ENCODE results near the gene TTC7B. TPM values are rescaled to one million over a fixed set of nuclear protein-coding genes. Genes with fewer than 3 reads are reported as not detected.

The TTC7B gene
- total RNA-seq, 2 donors from 2014 or later = 5.2 to 10.2 TPM

GRCh38 chr14:90616313-90616712 lies 199.9 kb downstream of the TTC7B start:
- Mint-ChIP-seq H3K27me3 (no peaks in the 10 kb centered on the region), H3K4me1 (no peaks in the 10 kb centered on the region), H3K36me3 (ENCODE audit: low read depth) (no peaks in the 10 kb centered on the region), H3K4me3 (no peak overlapping the region), H3K9me3 (no peaks in the 10 kb centered on the region), H3K27ac (no peak overlapping the region)
- ATAC-seq (replicated peaks) = no peak

DNA sequence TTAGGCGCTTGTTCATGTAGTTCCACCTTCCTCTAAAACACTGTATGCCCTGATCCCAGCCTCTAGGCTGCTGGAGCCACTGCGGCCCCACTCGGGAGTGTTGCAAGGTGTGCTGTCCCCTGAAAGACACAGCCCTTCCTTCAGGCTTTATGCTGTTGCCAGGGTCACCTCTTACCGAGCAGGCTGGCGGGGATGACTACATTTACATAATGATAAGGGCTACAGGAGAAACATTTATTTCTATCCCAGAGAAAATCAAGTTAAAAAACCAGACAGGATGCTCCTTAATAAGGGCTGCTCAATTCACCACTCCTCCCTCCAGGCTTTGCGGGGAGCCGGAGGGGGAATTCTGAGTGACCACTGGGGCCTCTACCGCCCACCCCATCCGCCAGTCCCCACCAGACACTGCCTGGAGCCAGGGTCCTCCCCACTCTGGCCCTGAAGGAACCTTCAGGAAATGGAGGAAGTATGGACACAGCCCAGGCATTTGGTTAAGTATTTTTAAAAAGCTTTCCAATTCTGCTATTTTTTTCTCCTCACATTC lies 200.6 kb downstream of the TTC7B start:
- no peaks in the 10 kb centered on the region for H3K36me3 Mint-ChIP-seq (ENCODE audit: low read depth)
- H3K4me1 Mint-ChIP-seq = no peaks in the 10 kb centered on the region
- H3K27ac Mint-ChIP-seq = no peak overlapping the region
- H3K9me3 Mint-ChIP-seq = no peaks in the 10 kb centered on the region
- H3K4me3 Mint-ChIP-seq = no peak overlapping the region
- no peak for ATAC-seq (replicated peaks)
- H3K27me3 Mint-ChIP-seq = no peaks in the 10 kb centered on the region

- Mint-ChIP-seq H3K27ac (no peak overlapping the region), H3K36me3 (ENCODE audit: low read depth) (no peaks in the 10 kb centered on the region), H3K9me3 (no peaks in the 10 kb centered on the region), H3K27me3 (no peaks in the 10 kb centered on the region), H3K4me1 (no peaks in the 10 kb centered on the region), H3K4me3 (no peak overlapping the region)
- ATAC-seq (replicated peaks) = no peak
Measured at GRCh38 chr14:90614696-90615516, 201.3 kb downstream of the TTC7B start.

- Mint-ChIP-seq H3K9me3 (no peaks in the 10 kb centered on the region), H3K27ac (no peak overlapping the region), H3K4me1 (no peaks in the 10 kb centered on the region), H3K4me3 (no peak overlapping the region), H3K27me3 (no peaks in the 10 kb centered on the region), H3K36me3 (ENCODE audit: low read depth) (no peaks in the 10 kb centered on the region)
- no peak for ATAC-seq (replicated peaks)
Measured at GRCh38 chr14:90613997-90614396, 202.2 kb downstream of the TTC7B start.

DNA sequence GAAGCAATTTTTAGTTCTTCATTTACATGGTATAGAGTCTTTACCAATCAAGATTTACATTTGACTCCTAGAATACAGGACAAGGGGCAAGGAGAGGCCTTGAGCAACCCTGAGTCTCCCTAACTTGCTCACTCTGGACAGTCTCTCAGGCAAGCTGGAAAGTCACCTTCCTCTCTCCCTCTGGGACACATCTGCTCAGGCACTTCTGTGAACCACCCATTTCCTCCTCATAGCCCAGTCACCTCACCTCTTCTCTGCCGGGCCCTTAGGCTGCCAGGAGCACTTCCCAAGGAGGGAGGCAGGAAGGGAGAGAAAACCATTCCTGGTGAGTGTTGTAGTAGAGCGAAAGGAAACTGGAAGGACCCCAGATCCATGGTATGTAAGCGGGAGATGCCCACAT lies 202.8 kb downstream of the TTC7B start:
- no peak overlapping the region for H3K4me3 Mint-ChIP-seq
- no peaks in the 10 kb centered on the region for H3K27me3 Mint-ChIP-seq
- peaks cover under 1% of the 10 kb centered on the region for H3K4me1 Mint-ChIP-seq
- ATAC-seq (replicated peaks) = no peak
- H3K36me3 Mint-ChIP-seq (ENCODE audit: low read depth) = no peaks in the 10 kb centered on the region
- H3K9me3 Mint-ChIP-seq = no peaks in the 10 kb centered on the region
- no peak overlapping the region for H3K27ac Mint-ChIP-seq

DNA sequence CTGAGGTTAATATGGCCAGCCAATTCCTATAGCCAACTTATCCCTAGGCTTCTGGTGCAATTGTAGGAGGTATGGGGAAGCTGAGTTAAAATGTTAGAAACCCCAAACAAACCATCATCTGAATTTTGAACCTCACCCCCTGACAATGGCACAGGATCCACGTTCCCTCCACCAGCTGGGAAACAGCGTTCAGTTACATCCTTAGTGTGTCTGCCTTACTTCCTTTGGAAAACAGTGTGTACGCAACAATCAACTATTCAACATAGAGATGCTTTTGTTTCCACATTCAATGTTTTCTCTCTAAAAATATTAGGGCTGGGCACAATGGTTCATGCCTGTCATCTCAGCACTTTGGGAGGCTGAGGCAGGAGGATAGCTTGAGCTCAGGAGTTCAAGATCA lies 203.4 kb downstream of the TTC7B start:
- Mint-ChIP-seq H3K36me3 (ENCODE audit: low read depth) (no peaks in the 10 kb centered on the region), H3K4me3 (no peak overlapping the region), H3K9me3 (no peaks in the 10 kb centered on the region), H3K27ac (no peak overlapping the region), H3K4me1 (peaks cover 4% of the 10 kb centered on the region), H3K27me3 (no peaks in the 10 kb centered on the region)
- no peak for ATAC-seq (replicated peaks)

DNA sequence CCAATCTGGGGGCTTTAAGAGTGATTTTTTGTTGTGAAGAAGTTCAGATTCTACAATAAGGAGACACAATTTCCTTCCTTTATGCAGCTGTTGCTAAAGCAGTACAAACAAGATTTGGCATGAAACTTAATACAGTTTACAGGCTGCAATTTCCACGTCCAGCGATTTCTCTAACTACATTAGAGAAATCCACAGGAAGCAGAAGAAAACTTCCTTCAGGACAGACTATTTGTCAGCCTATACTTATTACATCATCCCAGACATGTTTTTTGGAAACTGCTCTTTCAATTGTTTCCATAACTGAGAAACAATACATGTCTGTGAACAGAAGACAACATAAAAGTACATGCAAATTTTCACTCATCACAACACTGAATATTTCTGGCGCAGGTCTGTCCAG lies 204.3 kb downstream of the TTC7B start:
- no peak overlapping the region for H3K27ac Mint-ChIP-seq
- no peaks in the 10 kb centered on the region for H3K36me3 Mint-ChIP-seq (ENCODE audit: low read depth)
- ATAC-seq (replicated peaks) = no peak
- no peaks in the 10 kb centered on the region for H3K9me3 Mint-ChIP-seq
- H3K4me1 Mint-ChIP-seq = peaks cover 4% of the 10 kb centered on the region
- peaks cover 4% of the 10 kb centered on the region for H3K27me3 Mint-ChIP-seq
- H3K4me3 Mint-ChIP-seq = no peak overlapping the region

GRCh38 chr14:90611501-90611900 lies 204.7 kb downstream of the TTC7B start:
- no peak for ATAC-seq (replicated peaks)
- Mint-ChIP-seq H3K27me3 (peaks cover 4% of the 10 kb centered on the region), H3K36me3 (ENCODE audit: low read depth) (no peaks in the 10 kb centered on the region), H3K27ac (no peak overlapping the region), H3K9me3 (no peaks in the 10 kb centered on the region), H3K4me1 (peaks cover 4% of the 10 kb centered on the region), H3K4me3 (no peak overlapping the region)

DNA sequence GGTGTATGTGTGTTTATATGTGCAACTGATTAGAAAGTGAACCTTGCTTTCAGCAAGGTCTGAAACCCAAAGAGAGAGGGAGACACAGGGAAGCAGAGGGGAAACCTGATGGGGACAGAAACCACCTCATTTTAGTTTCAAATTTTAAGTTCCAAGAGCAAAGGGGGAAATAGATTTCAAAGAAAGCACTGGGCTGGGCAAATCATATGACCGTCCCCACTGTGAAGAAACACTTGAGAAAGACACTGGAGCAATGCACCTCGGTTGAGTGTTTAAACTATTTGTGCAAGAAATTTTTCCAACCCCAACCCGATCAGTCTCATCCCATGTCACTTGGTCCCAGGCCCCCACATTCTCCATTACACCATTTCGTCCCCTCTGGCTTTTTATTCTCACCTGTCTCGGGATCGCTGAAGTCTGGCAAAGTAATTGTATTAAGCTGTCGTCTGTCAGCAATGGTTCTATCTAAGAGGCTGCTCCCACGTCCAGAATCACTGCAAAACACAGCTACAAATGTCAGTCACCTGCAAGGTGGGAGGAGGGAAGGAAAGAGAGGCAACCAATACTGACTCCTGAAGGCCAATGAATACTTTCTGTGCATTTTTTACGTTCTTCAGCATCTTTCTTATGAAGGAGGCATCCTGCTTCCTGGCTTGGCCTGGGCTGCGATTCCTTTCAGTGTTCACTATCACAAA lies 205.7 kb downstream of the TTC7B start:
- Mint-ChIP-seq H3K4me3 (no peak overlapping the region), H3K4me1 (peaks cover 4% of the 10 kb centered on the region), H3K36me3 (ENCODE audit: low read depth) (no peaks in the 10 kb centered on the region), H3K27me3 (peaks cover 4% of the 10 kb centered on the region), H3K9me3 (no peaks in the 10 kb centered on the region), H3K27ac (no peak overlapping the region)
- ATAC-seq (replicated peaks) = no peak

DNA sequence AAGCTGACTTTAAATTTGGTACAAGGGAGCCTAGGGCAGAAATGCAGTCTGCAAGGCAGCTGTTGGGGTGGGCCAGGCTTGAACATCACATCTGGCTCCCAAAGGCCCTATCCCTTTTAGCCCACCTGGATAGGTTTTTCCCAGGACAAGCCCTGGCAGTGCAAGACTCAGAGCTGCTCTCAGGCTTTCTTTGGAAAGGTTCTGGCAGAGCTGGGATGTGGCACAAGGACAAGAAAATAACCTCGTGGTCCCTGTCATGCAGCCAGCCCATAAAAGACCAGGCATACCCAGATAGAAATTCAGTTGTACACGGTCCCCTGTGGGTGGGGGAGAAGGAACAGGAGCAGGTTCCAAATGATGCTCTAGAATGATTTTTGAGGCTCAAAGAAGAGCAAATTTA lies 206.9 kb downstream of the TTC7B start:
- H3K36me3 Mint-ChIP-seq (ENCODE audit: low read depth) = no peaks in the 10 kb centered on the region
- H3K27ac Mint-ChIP-seq = no peak overlapping the region
- ATAC-seq (replicated peaks) = no peak
- no peaks in the 10 kb centered on the region for H3K9me3 Mint-ChIP-seq
- no peak overlapping the region for H3K4me3 Mint-ChIP-seq
- H3K4me1 Mint-ChIP-seq = peaks cover 4% of the 10 kb centered on the region
- H3K27me3 Mint-ChIP-seq = peaks cover 12% of the 10 kb centered on the region

- Mint-ChIP-seq H3K27ac (no peak overlapping the region), H3K36me3 (ENCODE audit: low read depth) (no peaks in the 10 kb centered on the region), H3K27me3 (peaks cover 14% of the 10 kb centered on the region), H3K9me3 (no peaks in the 10 kb centered on the region), H3K4me1 (peaks cover 4% of the 10 kb centered on the region), H3K4me3 (no peak overlapping the region)
- no peak for ATAC-seq (replicated peaks)
Measured at GRCh38 chr14:90608929-90609341, 207.3 kb downstream of the TTC7B start.

DNA sequence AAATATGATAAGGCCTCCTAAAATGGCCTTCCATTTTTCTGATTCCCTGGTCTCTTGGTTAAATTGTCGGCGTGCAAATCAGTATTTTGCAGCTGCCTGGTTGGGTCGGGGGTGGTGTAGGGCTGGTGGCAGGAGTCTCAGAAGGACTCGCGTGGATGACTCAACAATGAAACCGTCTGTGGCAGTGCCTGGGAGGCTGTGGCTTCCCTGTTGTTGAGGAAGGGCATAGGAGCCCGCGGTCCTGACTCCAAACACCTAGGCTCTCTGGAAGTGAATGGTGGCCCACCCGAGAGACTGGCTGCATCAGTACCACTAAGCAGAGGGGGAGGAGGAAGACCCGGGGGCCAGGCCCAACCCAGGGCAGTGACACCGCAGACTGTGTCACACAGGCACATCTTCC lies 207.9 kb downstream of the TTC7B start:
- Mint-ChIP-seq H3K27ac (no peak overlapping the region), H3K36me3 (ENCODE audit: low read depth) (no peaks in the 10 kb centered on the region), H3K27me3 (peaks cover 14% of the 10 kb centered on the region), H3K9me3 (no peaks in the 10 kb centered on the region), H3K4me3 (no peak overlapping the region), H3K4me1 (peaks cover 4% of the 10 kb centered on the region)
- peak; percentile 56 for ATAC-seq (replicated peaks)

DNA sequence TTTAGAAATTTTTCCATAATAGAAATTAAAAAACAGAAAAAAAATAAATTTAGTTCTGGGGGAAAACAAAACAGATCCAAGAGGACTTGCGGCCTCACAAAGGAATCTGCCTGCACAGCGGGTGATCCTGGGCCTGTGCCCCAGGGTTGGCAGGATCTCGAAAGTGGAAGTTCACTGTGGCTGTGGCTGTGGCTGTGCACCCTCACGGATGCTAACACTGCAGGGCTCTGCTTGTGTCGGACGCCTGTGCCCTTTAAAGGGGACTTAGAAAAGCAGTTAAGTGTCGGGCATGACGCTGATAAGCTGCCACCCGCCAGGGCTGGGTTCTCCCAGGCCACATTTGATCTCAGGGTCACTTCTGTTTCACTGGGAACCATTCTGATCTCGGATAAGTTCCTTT lies 209.1 kb downstream of the TTC7B start:
- no peak overlapping the region for H3K4me3 Mint-ChIP-seq
- peaks cover 4% of the 10 kb centered on the region for H3K4me1 Mint-ChIP-seq
- H3K9me3 Mint-ChIP-seq = no peaks in the 10 kb centered on the region
- peaks cover 14% of the 10 kb centered on the region for H3K27me3 Mint-ChIP-seq
- H3K27ac Mint-ChIP-seq = no peak overlapping the region
- no peak for ATAC-seq (replicated peaks)
- no peaks in the 10 kb centered on the region for H3K36me3 Mint-ChIP-seq (ENCODE audit: low read depth)

GRCh38 chr14:90606434-90606833 lies 209.8 kb downstream of the TTC7B start:
- Mint-ChIP-seq H3K9me3 (no peaks in the 10 kb centered on the region), H3K4me3 (no peak overlapping the region), H3K27ac (no peak overlapping the region), H3K27me3 (peaks cover 16% of the 10 kb centered on the region), H3K36me3 (ENCODE audit: low read depth) (no peaks in the 10 kb centered on the region), H3K4me1 (peaks cover 4% of the 10 kb centered on the region)
- ATAC-seq (replicated peaks) = no peak

- Mint-ChIP-seq H3K27ac (no peak overlapping the region), H3K27me3 (peaks cover 18% of the 10 kb centered on the region), H3K4me1 (peaks cover 4% of the 10 kb centered on the region), H3K9me3 (no peaks in the 10 kb centered on the region), H3K36me3 (ENCODE audit: low read depth) (no peaks in the 10 kb centered on the region), H3K4me3 (no peak overlapping the region)
- no peak for ATAC-seq (replicated peaks)
Measured at GRCh38 chr14:90605430-90605829, 210.8 kb downstream of the TTC7B start.

All from activated T-helper 17 cell treated with anti-CD3 and anti-CD28 coated beads, Interleukin-2, amount 50 U/mL, for 72 hours (primary cell).